DOHH2 (cell line): ENCODE measurements around the gene ABHD16B.

Source experiments
- H3F3A ChIP-seq: fragments of 200-600 bp; sonication (generic), shearing (Covaris generic); 2 replicates; pipeline ENCODE4 v1.6.0; 2016; ENCODE audit warnings: antibody characterized with exemption, mild to moderate bottlenecking; ENCODE audit not compliant: control insufficient read depth, insufficient read depth
- H3K27ac ChIP-seq: fragments of 200-600 bp; sonication (generic); 2 replicates; pipeline ENCODE4 v1.5.1; 2014; ENCODE audit warnings: low read depth, mild to moderate bottlenecking, low read length, moderate library complexity
- H3K27me3 ChIP-seq: fragments of 200-600 bp; sonication (generic); 2 replicates; pipeline ENCODE4 v1.6.1; 2014; ENCODE audit warnings: mild to moderate bottlenecking, low read length, mixed read lengths; ENCODE audit not compliant: control insufficient read depth
- H3K36me3 ChIP-seq: fragments of 200-600 bp; sonication (generic); 2 replicates; pipeline ENCODE4 v1.6.1; 2014; ENCODE audit warnings: mild to moderate bottlenecking, low read length, moderate library complexity, mixed read lengths; ENCODE audit not compliant: control insufficient read depth
- H3K4me1 ChIP-seq: fragments of 200-600 bp; sonication (generic); 2 replicates; pipeline ENCODE4 v1.6.1; 2014; ENCODE audit warnings: mild to moderate bottlenecking, low read length, mixed read lengths; ENCODE audit not compliant: control insufficient read depth
- H3K4me2 ChIP-seq: fragments of 200-600 bp; sonication (generic); 2 replicates; pipeline ENCODE4 v1.6.0; 2014; ENCODE audit warnings: mild to moderate bottlenecking, low read length, moderate library complexity
- H3K4me3 ChIP-seq: fragments of 200-600 bp; sonication (generic); 2 replicates; pipeline ENCODE4 v1.5.1; 2014; ENCODE audit warnings: mild to moderate bottlenecking, low read length, mixed read lengths
- H3K79me2 ChIP-seq: fragments of 200-600 bp; sonication (generic); 2 replicates; pipeline ENCODE4 v1.6.1; 2014; ENCODE audit warnings: mild to moderate bottlenecking, low read length, mixed read lengths; ENCODE audit not compliant: control insufficient read depth
- H3K9me2 ChIP-seq: fragments of 200-600 bp; sonication (generic); replicated peaks from 2 replicates; pipeline ENCODE4 v1.6.1; 2014; ENCODE audit warnings: mild to moderate bottlenecking, low read length, mixed read lengths; ENCODE audit not compliant: control insufficient read depth
- H3K9me3 ChIP-seq: fragments of 200-600 bp; sonication (generic); 2 replicates; pipeline ENCODE4 v1.6.1; 2014; ENCODE audit warnings: antibody characterized with exemption, low read length, mixed read lengths; ENCODE audit not compliant: control insufficient read depth, insufficient read depth
- H4K20me1 ChIP-seq: fragments of 200-600 bp; sonication (generic); 2 replicates; pipeline ENCODE4 v1.6.0; 2014; ENCODE audit warnings: low read depth, mild to moderate bottlenecking, antibody characterized with exemption, low read length, moderate library complexity; ENCODE audit not compliant: control insufficient read depth, insufficient read depth
- EZH2phosphoT487 ChIP-seq: fragments of 200-600 bp; sonication (generic); IDR thresholded peaks from 2 replicates; pipeline ENCODE4 v1.6.1; 2017; ENCODE audit warnings: borderline replicate concordance, mild to moderate bottlenecking, antibody characterized with exemption, low read length, moderate library complexity, mixed read lengths
- TF ChIP-seq, protein P1 (sequence below): fragments of 200-600 bp; sonication (generic); IDR thresholded peaks from one replicate; pipeline ENCODE4 v1.5.1; 2014; ENCODE audit warnings: antibody characterized with exemption, mild to moderate bottlenecking, low read depth, low read length; ENCODE audit not compliant: poor library complexity, severe bottlenecking

Gene ABHD16B

GRCh38 chr20:63860325-63861051 lies 810 bp upstream of the ABHD16B start:
- Histone ChIP-seq H3K4me1 (peaks cover 22% of the 10 kb centered on the region), H3K4me2 (no peak overlapping the region)

DNA sequence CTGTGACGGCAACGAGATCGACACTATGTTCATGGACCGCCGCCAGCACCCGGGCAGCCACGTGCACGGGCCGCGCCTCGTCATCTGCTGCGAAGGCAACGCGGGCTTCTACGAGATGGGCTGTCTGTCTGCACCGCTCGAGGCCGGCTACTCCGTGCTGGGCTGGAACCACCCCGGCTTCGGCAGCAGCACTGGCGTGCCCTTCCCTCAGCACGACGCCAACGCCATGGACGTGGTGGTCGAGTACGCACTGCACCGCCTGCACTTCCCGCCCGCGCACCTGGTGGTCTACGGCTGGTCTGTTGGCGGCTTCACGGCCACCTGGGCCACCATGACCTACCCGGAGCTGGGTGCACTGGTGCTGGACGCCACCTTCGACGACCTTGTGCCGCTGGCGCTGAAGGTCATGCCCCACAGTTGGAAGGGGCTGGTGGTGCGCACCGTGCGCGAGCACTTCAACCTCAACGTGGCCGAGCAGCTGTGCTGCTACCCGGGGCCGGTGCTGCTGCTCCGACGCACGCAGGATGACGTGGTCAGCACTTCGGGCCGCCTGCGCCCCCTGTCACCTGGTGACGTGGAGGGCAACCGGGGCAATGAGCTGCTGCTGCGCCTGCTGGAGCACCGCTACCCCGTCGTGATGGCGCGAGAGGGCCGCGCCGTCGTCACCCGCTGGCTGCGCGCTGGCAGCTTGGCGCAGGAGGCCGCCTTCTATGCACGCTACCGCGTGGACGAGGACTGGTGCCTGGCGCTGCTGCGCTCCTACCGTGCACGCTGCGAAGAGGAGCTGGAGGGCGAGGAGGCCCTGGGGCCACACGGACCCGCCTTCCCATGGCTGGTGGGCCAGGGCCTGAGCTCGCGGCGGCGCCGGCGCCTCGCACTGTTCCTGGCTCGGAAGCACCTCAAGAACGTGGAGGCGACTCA lies 943 bp downstream of the ABHD16B start:
- Histone ChIP-seq H3K9me2 (no peaks in the 10 kb centered on the region), H3K27ac (no peak overlapping the region), H3K79me2 (peaks cover 36% of the 10 kb centered on the region), H3K4me1 (peaks cover 26% of the 10 kb centered on the region), H3K4me3 (no peak overlapping the region), H4K20me1 (peaks cover 3% of the 10 kb centered on the region; the same call in 1 of the 2 replicates), H3K9me3 (no peaks in the 10 kb centered on the region), H3K27me3 (no peaks in the 10 kb centered on the region), H3F3A (peaks cover 3% of the 10 kb centered on the region; the same call in 1 of the 2 replicates), H3K4me2 (no peak overlapping the region), H3K36me3 (peaks cover 24% of the 10 kb centered on the region)
- TF ChIP-seq EZH2phosphoT487 = no peak
- TF ChIP-seq, protein P1, sequence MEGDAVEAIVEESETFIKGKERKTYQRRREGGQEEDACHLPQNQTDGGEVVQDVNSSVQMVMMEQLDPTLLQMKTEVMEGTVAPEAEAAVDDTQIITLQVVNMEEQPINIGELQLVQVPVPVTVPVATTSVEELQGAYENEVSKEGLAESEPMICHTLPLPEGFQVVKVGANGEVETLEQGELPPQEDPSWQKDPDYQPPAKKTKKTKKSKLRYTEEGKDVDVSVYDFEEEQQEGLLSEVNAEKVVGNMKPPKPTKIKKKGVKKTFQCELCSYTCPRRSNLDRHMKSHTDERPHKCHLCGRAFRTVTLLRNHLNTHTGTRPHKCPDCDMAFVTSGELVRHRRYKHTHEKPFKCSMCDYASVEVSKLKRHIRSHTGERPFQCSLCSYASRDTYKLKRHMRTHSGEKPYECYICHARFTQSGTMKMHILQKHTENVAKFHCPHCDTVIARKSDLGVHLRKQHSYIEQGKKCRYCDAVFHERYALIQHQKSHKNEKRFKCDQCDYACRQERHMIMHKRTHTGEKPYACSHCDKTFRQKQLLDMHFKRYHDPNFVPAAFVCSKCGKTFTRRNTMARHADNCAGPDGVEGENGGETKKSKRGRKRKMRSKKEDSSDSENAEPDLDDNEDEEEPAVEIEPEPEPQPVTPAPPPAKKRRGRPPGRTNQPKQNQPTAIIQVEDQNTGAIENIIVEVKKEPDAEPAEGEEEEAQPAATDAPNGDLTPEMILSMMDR = no peak

More at GRCh38 chr20:63860325-63861051, 810 bp upstream of the ABHD16B start:
- H3K9me2 ChIP-seq = no peaks in the 10 kb centered on the region
- peaks cover 19% of the 10 kb centered on the region for H3K79me2 ChIP-seq
- no peaks in the 10 kb centered on the region for H3K9me3 ChIP-seq
- no peak overlapping the region for H3K4me3 ChIP-seq
- no peak overlapping the region for H3K27ac ChIP-seq
- TF ChIP-seq EZH2phosphoT487 = no peak
- TF ChIP-seq, protein P1 = no peak
- H4K20me1 ChIP-seq = peaks cover 3% of the 10 kb centered on the region; the same call in 1 of the 2 replicates
- H3K27me3 ChIP-seq = no peaks in the 10 kb centered on the region
- H3F3A ChIP-seq = peaks cover 3% of the 10 kb centered on the region; the same call in 1 of the 2 replicates
- peaks cover 22% of the 10 kb centered on the region for H3K36me3 ChIP-seq

DNA sequence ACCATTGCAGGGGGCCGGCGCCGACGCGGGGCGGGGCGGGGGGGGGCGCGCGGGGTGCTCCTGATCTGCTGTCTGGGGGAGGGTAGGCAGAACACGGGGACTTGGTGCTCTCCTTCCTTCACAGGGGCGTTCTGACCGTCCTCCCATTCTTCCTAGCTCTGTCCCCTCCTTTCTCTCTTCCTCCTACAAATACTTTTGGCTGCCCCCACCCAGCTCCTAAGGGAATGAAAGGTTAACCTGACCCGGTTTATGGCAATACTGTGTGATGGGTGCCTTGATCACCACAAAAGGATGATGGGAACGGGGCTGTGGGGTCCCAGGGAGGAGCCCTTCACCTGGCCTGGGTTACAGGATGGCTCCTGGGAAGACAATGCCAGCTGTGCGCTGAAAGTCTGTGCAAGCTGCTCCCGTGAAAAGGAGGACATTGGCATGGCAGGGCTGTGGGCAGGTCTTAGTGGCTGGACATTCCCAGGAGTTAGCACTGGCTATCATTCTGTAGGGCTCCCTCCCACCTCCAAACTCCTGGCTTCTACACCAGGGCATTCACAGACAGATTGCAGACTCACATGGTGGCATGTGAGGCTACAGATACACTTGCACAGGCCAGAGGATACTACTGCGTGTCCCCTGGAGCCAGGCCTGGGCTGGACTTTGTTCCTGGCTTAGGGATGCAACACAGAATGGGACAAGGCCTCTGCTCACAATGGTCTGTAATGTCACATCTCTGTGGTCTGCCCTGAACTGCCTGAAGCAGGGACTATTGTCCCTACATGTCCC lies 1.9 kb downstream of the ABHD16B start:
- Histone ChIP-seq H3K36me3 (peaks cover 26% of the 10 kb centered on the region), H3K27ac (peak overlapping the region; percentile 75), H3K4me1 (peaks cover 24% of the 10 kb centered on the region), H3K27me3 (no peaks in the 10 kb centered on the region), H3F3A (peaks cover 3% of the 10 kb centered on the region; the same call in 1 of the 2 replicates), H3K9me2 (no peaks in the 10 kb centered on the region), H4K20me1 (peaks cover 3% of the 10 kb centered on the region; the same call in 1 of the 2 replicates), H3K9me3 (no peaks in the 10 kb centered on the region), H3K79me2 (peaks cover 45% of the 10 kb centered on the region), H3K4me2 (peak overlapping the region; percentile 94), H3K4me3 (peak overlapping the region; percentile 98)
- no peak for TF ChIP-seq EZH2phosphoT487
- TF ChIP-seq, protein P1 = no peak
